ENCODE measurements around the gene SCFD2. TPM values are rescaled to one million over a fixed set of nuclear protein-coding genes. Genes with fewer than 3 reads are reported as not detected.
A peak's percentile ranks its signal among the peaks of the same experiment; 100 is the strongest.

The SCFD2 gene
- polyA plus RNA-seq, 1 donor from 2014 or later, result 5.0 TPM

DNA sequence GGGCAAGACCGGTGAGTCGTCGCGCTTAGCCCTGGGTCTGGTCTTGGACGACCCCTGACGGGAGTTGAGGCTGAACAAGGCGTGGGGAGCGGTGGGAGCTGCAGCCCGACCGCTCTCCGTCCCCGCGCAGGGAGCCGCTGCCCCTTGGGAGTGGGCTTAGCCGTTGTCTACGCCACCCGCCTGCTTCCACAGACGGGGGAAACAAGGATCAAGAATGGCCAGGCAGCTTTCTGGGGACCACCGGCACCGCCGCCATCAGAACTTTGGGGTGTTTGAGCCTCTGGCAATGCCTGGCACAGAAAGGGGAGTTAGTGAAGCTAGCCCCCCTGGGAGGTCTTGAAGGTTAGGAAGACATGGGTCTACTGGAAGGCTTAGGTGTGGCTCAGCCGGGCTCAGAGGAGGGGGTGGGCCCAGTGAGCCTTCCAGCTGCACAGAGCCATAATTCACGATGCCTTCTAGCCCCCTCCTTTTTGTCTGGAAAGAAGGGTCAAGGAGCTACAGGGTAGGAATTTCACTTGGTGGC is 503.2 kb downstream of the SCFD2 start:
- H3K79me2 ChIP-seq (replicated peaks; ENCODE audit: insufficient read depth, low read length), result no peaks in the 10 kb centered on the region
- H4K20me1 ChIP-seq (ENCODE audit: insufficient read depth), result no peaks in the 10 kb centered on the region
- peak overlapping the region; percentile 88 for H3K4me3 ChIP-seq (ENCODE audit: low read length)
- H3K27me3 ChIP-seq (ENCODE audit: insufficient read depth, low read depth, low read length), result peaks cover 14% of the 10 kb centered on the region
- H2AFZ ChIP-seq (ENCODE audit: low read depth, low read length), result peak overlapping the region; percentile 78
- peak overlapping the region; percentile 87 for H3K4me2 ChIP-seq (ENCODE audit: low read length)
- no peak overlapping the region for H3K27ac ChIP-seq (ENCODE audit: low read length)
- H3K36me3 ChIP-seq (ENCODE audit: insufficient read depth, low read length), result no peaks in the 10 kb centered on the region
- peak overlapping the region; percentile 59 for H3K9ac ChIP-seq (ENCODE audit: low read length)
- no peaks in the 10 kb centered on the region for H3K9me2 ChIP-seq (ENCODE audit: insufficient read depth, low read length)
- TF ChIP-seq MXI1 (conservative IDR thresholded peaks at IDR 0.05; ENCODE audit: poor library complexity, severe bottlenecking), result peak; percentile 28
- no peak for TF ChIP-seq EP300 (conservative IDR thresholded peaks at IDR 0.05; ENCODE audit: poor library complexity, severe bottlenecking)
- H3K9me3 ChIP-seq (ENCODE audit: low read length), result no peaks in the 10 kb centered on the region
- H3F3A ChIP-seq (ENCODE audit: insufficient read depth, low read length, poor library complexity, severe bottlenecking), result no peaks in the 10 kb centered on the region

DNA sequence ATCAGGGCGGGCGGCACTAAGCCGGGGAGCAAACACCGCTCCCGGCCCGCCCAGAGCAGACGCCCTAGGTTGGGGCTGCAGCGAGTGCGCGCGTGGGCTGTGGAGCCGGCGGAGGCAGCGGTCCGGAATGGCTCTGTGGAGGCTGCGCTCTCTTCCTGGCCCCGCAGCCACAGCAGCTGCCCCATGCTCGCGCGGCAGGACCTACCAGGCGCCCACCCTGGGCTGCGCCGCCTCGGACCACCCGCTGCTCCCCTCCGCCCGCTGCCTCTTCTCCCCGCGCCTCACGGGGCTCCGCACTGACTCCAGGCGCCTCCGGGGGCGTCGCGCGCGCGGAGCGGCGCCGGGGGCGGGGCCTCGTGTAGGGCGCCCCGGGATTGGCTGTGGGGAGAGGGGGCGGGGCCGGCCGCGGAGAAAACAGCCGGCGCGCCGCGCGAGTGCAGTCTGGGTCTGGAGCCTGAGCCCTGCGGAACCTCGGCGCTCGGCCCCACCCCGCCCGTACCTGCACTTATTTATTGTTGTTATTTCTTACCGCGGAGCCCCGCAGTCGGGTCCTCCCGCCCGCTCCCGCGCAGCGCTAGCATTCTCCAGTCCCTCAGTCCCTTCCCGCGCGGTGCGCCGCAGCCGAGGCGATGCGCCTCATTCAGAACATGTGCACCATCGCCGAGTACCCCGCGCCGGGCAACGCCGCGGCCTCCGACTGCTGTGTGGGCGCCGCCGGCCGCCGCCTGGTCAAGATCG is 503.8 kb downstream of the SCFD2 start, which contains the start of gene RASL11B:
RASL11B (plus strand) TSS at position 439 of the 738 bp plus-strand sequence; CDS start at position 630, 191 bp downstream.
- H3F3A ChIP-seq (ENCODE audit: insufficient read depth, low read length, poor library complexity, severe bottlenecking), result no peaks in the 10 kb centered on the region
- H3K4me2 ChIP-seq (ENCODE audit: low read length), result peak within 1 kb of the TSS; percentile 87
- H3K27me3 ChIP-seq (ENCODE audit: insufficient read depth, low read depth, low read length), result peaks cover 14% of the 10 kb centered on the region
- no peaks in the 10 kb centered on the region for H4K20me1 ChIP-seq (ENCODE audit: insufficient read depth)
- peak within 1 kb of the TSS; percentile 78 for H2AFZ ChIP-seq (ENCODE audit: low read depth, low read length)
- no peaks in the 10 kb centered on the region for H3K9me3 ChIP-seq (ENCODE audit: low read length)
- peak within 1 kb of the TSS; percentile 88 for H3K4me3 ChIP-seq (ENCODE audit: low read length)
- no peaks in the 10 kb centered on the region for H3K36me3 ChIP-seq (ENCODE audit: insufficient read depth, low read length)
- H3K9me2 ChIP-seq (ENCODE audit: insufficient read depth, low read length), result no peaks in the 10 kb centered on the region
- H3K27ac ChIP-seq (ENCODE audit: low read length), result no peak within 1 kb of the TSS
- H3K9ac ChIP-seq (ENCODE audit: low read length), result peak within 1 kb of the TSS; percentile 63
- H3K79me2 ChIP-seq (replicated peaks; ENCODE audit: insufficient read depth, low read length), result no peaks in the 10 kb centered on the region
- TF ChIP-seq, protein P1, sequence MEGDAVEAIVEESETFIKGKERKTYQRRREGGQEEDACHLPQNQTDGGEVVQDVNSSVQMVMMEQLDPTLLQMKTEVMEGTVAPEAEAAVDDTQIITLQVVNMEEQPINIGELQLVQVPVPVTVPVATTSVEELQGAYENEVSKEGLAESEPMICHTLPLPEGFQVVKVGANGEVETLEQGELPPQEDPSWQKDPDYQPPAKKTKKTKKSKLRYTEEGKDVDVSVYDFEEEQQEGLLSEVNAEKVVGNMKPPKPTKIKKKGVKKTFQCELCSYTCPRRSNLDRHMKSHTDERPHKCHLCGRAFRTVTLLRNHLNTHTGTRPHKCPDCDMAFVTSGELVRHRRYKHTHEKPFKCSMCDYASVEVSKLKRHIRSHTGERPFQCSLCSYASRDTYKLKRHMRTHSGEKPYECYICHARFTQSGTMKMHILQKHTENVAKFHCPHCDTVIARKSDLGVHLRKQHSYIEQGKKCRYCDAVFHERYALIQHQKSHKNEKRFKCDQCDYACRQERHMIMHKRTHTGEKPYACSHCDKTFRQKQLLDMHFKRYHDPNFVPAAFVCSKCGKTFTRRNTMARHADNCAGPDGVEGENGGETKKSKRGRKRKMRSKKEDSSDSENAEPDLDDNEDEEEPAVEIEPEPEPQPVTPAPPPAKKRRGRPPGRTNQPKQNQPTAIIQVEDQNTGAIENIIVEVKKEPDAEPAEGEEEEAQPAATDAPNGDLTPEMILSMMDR (IDR thresholded peaks at IDR 0.05; ENCODE audit: poor library complexity, severe bottlenecking), result peak; percentile 71
- TF ChIP-seq POLR2AphosphoS5 (IDR thresholded peaks at IDR 0.05) (peak; percentile 45), RAD21 (conservative IDR thresholded peaks at IDR 0.05) (peak; percentile 52), MXI1 (conservative IDR thresholded peaks at IDR 0.05; ENCODE audit: poor library complexity, severe bottlenecking) (peak; percentile 93), SMC3 (conservative IDR thresholded peaks at IDR 0.05; ENCODE audit: poor library complexity) (peak; percentile 35), EP300 (conservative IDR thresholded peaks at IDR 0.05; ENCODE audit: poor library complexity, severe bottlenecking) (peak; percentile 30), TAF1 (IDR thresholded peaks at IDR 0.05; ENCODE audit: low read depth) (peak; percentile 91), EZH2 (IDR thresholded peaks at IDR 0.05; ENCODE audit: borderline replicate concordance, insufficient read depth, low read length, poor library complexity, severe bottlenecking) (no peak)
- TF ChIP-seq, protein P2, sequence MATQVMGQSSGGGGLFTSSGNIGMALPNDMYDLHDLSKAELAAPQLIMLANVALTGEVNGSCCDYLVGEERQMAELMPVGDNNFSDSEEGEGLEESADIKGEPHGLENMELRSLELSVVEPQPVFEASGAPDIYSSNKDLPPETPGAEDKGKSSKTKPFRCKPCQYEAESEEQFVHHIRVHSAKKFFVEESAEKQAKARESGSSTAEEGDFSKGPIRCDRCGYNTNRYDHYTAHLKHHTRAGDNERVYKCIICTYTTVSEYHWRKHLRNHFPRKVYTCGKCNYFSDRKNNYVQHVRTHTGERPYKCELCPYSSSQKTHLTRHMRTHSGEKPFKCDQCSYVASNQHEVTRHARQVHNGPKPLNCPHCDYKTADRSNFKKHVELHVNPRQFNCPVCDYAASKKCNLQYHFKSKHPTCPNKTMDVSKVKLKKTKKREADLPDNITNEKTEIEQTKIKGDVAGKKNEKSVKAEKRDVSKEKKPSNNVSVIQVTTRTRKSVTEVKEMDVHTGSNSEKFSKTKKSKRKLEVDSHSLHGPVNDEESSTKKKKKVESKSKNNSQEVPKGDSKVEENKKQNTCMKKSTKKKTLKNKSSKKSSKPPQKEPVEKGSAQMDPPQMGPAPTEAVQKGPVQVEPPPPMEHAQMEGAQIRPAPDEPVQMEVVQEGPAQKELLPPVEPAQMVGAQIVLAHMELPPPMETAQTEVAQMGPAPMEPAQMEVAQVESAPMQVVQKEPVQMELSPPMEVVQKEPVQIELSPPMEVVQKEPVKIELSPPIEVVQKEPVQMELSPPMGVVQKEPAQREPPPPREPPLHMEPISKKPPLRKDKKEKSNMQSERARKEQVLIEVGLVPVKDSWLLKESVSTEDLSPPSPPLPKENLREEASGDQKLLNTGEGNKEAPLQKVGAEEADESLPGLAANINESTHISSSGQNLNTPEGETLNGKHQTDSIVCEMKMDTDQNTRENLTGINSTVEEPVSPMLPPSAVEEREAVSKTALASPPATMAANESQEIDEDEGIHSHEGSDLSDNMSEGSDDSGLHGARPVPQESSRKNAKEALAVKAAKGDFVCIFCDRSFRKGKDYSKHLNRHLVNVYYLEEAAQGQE (IDR thresholded peaks at IDR 0.05; ENCODE audit: borderline replicate concordance), result peak; percentile 75
